Stimulated activated CD8-positive, alpha-beta memory T cell treated with anti-CD3 and anti-CD28 coated beads, Interleukin-15, amount 100 ng/mL, for 4 hours (primary cell): ENCODE measurements around the gene SETD6.
"Not testable (repeated sequence)": the region's sequence is repeated elsewhere in the genome, so short reads cannot be mapped to it uniquely, and the experiment has no call there.

ENCODE experiments used
- DNase-seq, 2 donors: peaks; one replicate each; pipeline ENCODE4 v3.0.0-alpha.2; 2020; ENCODE audit warnings: low read depth in 2 of 2

The SETD6 gene

GRCh38 chr16:58515125-58515870, at the start of gene SETD6:
Gene SETD6, plus strand, starts transcription at chr16:58515517. Its CDS starts 21 bp downstream, at chr16:58515538.
- DNase-seq, result peak; percentile 37 to 60

GRCh38 chr16:58465817-58466216, 49.5 kb upstream of the SETD6 start:
- no peak for DNase-seq

- no peak for DNase-seq
Measured at GRCh38 chr16:58466396-58466795, 48.9 kb upstream of the SETD6 start.

- DNase-seq, result no peak
Measured at GRCh38 chr16:58467905-58468304, 47.4 kb upstream of the SETD6 start.

- no peak for DNase-seq
Measured at GRCh38 chr16:58471209-58471975, 43.9 kb upstream of the SETD6 start.

- DNase-seq, result no peak
Measured at GRCh38 chr16:58472266-58472665, 43.1 kb upstream of the SETD6 start.

GRCh38 chr16:58472827-58473226, 42.5 kb upstream of the SETD6 start:
- no peak for DNase-seq

- no peak for DNase-seq
Measured at GRCh38 chr16:58474296-58474695, 41.0 kb upstream of the SETD6 start.

- no peak for DNase-seq
Measured at GRCh38 chr16:58475091-58475619, 40.2 kb upstream of the SETD6 start.

- DNase-seq, result no peak
Measured at GRCh38 chr16:58476791-58477190, 38.5 kb upstream of the SETD6 start.

GRCh38 chr16:58478427-58478826, 36.9 kb upstream of the SETD6 start:
- no peak for DNase-seq

GRCh38 chr16:58481226-58481869, 34.0 kb upstream of the SETD6 start:
- DNase-seq, result no peak

GRCh38 chr16:58481931-58482330, 33.4 kb upstream of the SETD6 start:
- no peak for DNase-seq

GRCh38 chr16:58485184-58485887, 30.0 kb upstream of the SETD6 start:
- DNase-seq, result no peak

GRCh38 chr16:58487566-58488351, 27.6 kb upstream of the SETD6 start:
- peak in 1 of 2 donors; percentile 22 for DNase-seq

- no peak for DNase-seq
Measured at GRCh38 chr16:58488531-58488930, 26.8 kb upstream of the SETD6 start.

GRCh38 chr16:58490065-58490464, 25.3 kb upstream of the SETD6 start:
- no peak for DNase-seq

- not testable (repeated sequence) for DNase-seq
Measured at GRCh38 chr16:58490539-58490938, 24.8 kb upstream of the SETD6 start.

- DNase-seq, result no peak
Measured at GRCh38 chr16:58492066-58492465, 23.3 kb upstream of the SETD6 start.

- DNase-seq, result no peak
Measured at GRCh38 chr16:58492735-58493134, 22.6 kb upstream of the SETD6 start.
